Astrocyte (in vitro differentiated cells and primary cell): ENCODE data around the gene ABCA6.

ENCODE experiments used
- EZH2 ChIP-seq: IDR thresholded peaks from 2 replicates; pipeline ENCODE4 v1.6.1; 2012; ENCODE audit warnings: mild to moderate bottlenecking, low read length, inconsistent platforms; ENCODE audit not compliant: insufficient read depth
- TF ChIP-seq, protein P1 (sequence below): IDR thresholded peaks from 2 replicates; pipeline ENCODE4 v1.5.1; 2011; ENCODE audit warnings: low read depth, mild to moderate bottlenecking, inconsistent platforms, low read length, moderate library complexity; ENCODE audit not compliant: insufficient read depth

DNA sequence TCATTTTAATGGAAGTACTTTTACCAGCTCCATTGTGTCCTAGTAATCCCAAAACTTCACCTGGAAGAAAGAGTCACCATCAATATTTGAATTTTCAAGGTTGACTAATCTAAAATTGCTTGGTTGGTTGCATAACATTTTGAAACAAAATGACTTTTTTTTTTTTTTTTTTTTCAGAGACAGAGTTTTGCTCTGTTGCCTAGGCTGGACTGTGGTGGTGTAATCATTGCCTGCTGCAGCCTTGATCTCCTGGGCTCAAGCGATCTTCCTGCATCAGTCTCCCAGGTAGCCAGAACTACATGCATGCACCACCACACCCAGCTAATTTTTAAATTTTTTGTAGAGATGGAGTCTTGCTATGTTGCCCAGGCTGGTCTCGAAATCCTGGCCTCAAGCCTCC, 12.6 kb upstream of the ABCA6 start:
- TF ChIP-seq, protein P1, sequence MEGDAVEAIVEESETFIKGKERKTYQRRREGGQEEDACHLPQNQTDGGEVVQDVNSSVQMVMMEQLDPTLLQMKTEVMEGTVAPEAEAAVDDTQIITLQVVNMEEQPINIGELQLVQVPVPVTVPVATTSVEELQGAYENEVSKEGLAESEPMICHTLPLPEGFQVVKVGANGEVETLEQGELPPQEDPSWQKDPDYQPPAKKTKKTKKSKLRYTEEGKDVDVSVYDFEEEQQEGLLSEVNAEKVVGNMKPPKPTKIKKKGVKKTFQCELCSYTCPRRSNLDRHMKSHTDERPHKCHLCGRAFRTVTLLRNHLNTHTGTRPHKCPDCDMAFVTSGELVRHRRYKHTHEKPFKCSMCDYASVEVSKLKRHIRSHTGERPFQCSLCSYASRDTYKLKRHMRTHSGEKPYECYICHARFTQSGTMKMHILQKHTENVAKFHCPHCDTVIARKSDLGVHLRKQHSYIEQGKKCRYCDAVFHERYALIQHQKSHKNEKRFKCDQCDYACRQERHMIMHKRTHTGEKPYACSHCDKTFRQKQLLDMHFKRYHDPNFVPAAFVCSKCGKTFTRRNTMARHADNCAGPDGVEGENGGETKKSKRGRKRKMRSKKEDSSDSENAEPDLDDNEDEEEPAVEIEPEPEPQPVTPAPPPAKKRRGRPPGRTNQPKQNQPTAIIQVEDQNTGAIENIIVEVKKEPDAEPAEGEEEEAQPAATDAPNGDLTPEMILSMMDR: no peak
- no peak for TF ChIP-seq EZH2
